ENCODE measurements around the gene ECE2.
"Not testable (repeated sequence)": the region's sequence is repeated elsewhere in the genome, so short reads cannot be mapped to it uniquely, and the experiment has no call there.

ECE2 gene

DNA sequence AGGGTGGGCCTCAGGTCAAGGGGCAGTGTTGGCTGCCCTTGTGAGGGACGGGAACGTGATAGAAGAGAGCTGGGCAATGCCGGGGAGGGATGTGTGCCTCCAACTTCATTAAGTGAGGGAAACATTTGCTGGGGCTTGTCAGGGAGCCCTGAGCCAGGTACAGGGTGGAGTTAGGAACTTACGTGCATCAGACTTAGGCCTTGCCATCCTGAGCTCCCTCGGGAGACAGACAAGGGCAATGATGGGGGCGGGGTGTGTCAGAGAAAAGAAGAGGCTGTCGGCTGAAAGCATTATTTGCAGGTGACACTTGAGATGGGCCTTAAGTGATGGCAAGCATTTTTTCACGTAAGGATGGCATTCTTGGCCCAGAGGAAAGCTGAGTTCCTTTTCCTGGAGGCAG lies 63.2 kb downstream of the ECE2 start:
- no peak for DNase-seq

DNA sequence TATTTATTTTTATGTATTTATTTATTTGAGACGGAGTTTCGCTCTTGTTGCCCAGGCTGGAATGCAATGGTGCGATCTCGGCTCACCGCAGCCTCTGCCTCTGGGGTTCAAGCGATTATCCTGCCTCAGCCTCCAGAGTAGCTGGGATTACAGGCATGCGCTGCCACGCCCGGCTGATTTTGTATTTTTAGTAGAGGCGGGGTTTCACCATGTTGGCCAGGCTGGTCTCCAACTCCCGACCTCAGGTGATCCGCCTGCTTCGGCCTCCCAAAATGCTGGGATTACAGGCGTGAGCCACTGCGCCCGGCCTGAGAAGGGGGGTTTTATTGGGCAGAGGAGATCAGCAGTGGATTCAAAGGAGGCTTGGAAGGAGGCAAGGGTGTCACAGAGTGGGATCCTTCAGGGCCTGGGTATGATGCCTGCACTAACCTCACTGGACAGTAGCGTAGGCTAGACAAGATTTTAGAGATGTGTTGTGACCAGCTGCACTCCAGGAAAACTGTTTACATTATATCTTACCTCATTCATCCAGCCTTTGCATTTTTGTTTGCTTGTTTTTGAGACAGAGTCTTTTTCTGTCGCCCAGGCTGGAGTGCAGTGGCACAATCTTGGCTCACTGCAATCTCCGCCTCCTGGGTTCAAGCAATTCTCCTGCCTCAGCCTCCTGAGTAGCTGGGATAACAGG lies 63.8 kb downstream of the ECE2 start:
- not testable (repeated sequence) for DNase-seq

DNA sequence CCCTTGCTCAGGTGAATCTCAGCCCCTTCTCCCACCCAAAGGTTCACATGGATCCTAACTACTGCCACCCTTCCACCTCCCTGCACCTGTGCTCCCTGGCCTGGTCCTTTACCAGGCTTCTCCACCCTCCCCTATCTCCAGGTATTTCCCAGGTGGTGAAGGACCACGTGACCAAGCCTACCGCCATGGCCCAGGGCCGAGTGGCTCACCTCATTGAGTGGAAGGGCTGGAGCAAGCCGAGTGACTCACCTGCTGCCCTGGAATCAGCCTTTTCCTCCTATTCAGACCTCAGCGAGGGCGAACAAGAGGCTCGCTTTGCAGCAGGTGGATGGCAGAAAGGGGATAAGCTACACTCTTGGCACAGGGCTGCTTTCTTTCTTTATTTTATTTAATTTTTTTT lies 66.1 kb downstream of the ECE2 start:
- DNase-seq, result no peak

All from hematopoietic multipotent progenitor cell treated with erythropoietin and hydrocortisone succinate and interleukin-3 and kit ligand, for 8 days (in vitro differentiated cells).